ENCODE data around the gene PBX1. TPM values are rescaled to one million over a fixed set of nuclear protein-coding genes. Genes with fewer than 3 reads are reported as not detected.

The PBX1 gene
- total and polyA plus RNA-seq, 2 donors from 2014 or later, result 14.9 to 91.5 TPM

DNA sequence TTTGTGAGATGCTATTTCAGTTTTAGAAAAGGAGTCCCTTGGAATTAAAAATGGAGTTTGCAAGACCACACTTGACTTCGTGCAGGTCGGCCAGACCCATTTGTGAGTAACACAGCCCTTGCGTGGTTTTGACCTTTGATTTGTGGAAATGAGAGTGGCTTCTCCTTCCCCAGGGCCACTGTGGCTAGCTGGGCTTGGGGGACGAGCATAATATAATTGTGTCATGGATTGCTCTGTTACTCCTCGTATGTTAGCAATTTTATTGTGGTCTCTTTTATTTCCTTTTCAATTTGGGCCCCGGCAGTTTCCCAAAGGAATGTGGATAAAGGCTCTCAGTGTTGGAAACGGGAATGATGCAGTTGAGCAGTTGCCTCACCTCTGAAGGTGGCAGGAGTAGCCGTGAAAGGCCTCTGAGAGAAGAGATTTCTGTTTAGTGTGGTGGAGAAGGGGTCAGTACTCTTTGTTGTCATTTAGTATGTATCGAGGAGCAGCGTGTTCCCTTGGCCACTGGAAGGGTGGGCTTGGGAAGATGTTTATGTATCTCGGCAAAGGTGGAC is 194.6 kb downstream of the PBX1 start:
- intact Hi-C loops (cut with DNase I), result no loop called here
- Histone ChIP-seq H3K27ac (ENCODE audit: low read depth in 2 of 2, low read length in 2 of 2) (peak overlapping the region; percentile 7 to 70), H3K4me1 (ENCODE audit: control insufficient read depth in 2 of 3, insufficient read depth in 2 of 3, low read depth in 1 of 3, low read length in 3 of 3) (peaks cover 0 to 20% (median 5%) of the 10 kb centered on the region in 3 donors), H3K9ac (ENCODE audit: low read length in 3 of 3) (peak overlapping the region in 1 of 3 donors; percentile 13), H3K27me3 (ENCODE audit: control insufficient read depth, insufficient read depth, low read length) (no peaks in the 10 kb centered on the region), H3K4me3 (ENCODE audit: low read length in 3 of 3) (no peak overlapping the region), H3K9me3 (ENCODE audit: control insufficient read depth in 2 of 3, insufficient read depth in 1 of 3, low read length in 3 of 3) (no peaks in the 10 kb centered on the region), H3K36me3 (ENCODE audit: control insufficient read depth in 2 of 3, insufficient read depth in 3 of 3, low read length in 3 of 3) (no peaks in the 10 kb centered on the region)
- FAIRE-seq (no peak), DNase-seq (no peak)
- TF ChIP-seq, protein P1, sequence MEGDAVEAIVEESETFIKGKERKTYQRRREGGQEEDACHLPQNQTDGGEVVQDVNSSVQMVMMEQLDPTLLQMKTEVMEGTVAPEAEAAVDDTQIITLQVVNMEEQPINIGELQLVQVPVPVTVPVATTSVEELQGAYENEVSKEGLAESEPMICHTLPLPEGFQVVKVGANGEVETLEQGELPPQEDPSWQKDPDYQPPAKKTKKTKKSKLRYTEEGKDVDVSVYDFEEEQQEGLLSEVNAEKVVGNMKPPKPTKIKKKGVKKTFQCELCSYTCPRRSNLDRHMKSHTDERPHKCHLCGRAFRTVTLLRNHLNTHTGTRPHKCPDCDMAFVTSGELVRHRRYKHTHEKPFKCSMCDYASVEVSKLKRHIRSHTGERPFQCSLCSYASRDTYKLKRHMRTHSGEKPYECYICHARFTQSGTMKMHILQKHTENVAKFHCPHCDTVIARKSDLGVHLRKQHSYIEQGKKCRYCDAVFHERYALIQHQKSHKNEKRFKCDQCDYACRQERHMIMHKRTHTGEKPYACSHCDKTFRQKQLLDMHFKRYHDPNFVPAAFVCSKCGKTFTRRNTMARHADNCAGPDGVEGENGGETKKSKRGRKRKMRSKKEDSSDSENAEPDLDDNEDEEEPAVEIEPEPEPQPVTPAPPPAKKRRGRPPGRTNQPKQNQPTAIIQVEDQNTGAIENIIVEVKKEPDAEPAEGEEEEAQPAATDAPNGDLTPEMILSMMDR (IDR thresholded peaks at IDR 0.05; ENCODE audit: borderline replicate concordance, extremely low read depth, insufficient read depth), result no peak

GRCh38 chr1:164754088-164754600 is 195.2 kb downstream of the PBX1 start:
- Histone ChIP-seq H3K27me3 (ENCODE audit: control insufficient read depth, insufficient read depth, low read length) (no peaks in the 10 kb centered on the region), H3K9ac (ENCODE audit: low read length in 3 of 3) (peak overlapping the region in 1 of 3 donors; percentile 13), H3K4me1 (ENCODE audit: control insufficient read depth in 2 of 3, insufficient read depth in 2 of 3, low read depth in 1 of 3, low read length in 3 of 3) (peaks cover 0 to 20% (median 3%) of the 10 kb centered on the region in 3 donors), H3K9me3 (ENCODE audit: control insufficient read depth in 2 of 3, insufficient read depth in 1 of 3, low read length in 3 of 3) (no peaks in the 10 kb centered on the region), H3K27ac (ENCODE audit: low read depth in 2 of 2, low read length in 2 of 2) (peak overlapping the region; percentile 7 to 70), H3K4me3 (ENCODE audit: low read length in 3 of 3) (no peak overlapping the region), H3K36me3 (ENCODE audit: control insufficient read depth in 2 of 3, insufficient read depth in 3 of 3, low read length in 3 of 3) (no peaks in the 10 kb centered on the region)
- DNase-seq (no peak), FAIRE-seq (no peak)
- intact Hi-C loops (cut with DNase I), result no loop called here
- TF ChIP-seq, protein P1 (IDR thresholded peaks at IDR 0.05; ENCODE audit: borderline replicate concordance, extremely low read depth, insufficient read depth), result no peak

DNA sequence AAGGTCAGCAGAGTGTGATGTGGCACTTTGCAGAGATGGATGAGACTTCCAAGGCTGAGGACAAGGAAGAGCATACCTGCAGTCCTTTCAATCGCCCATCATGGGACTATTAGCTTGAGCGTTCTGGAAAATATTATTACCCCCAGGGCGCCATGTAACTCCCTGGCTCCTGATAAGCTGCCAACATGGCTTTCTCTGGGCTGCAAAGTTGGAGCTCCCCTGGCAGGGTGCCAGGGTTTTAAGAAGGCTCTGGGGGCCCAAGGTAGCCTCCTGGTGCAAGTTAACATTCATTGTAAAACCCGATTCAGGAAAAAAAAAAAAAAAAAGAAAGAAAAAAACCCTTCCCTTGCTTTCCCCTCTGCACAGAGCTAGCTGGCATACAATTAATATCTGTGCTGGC is 196.7 kb downstream of the PBX1 start:
- Histone ChIP-seq H3K36me3 (ENCODE audit: control insufficient read depth in 2 of 3, insufficient read depth in 3 of 3, low read length in 3 of 3) (no peaks in the 10 kb centered on the region), H3K4me3 (ENCODE audit: low read length in 3 of 3) (no peak overlapping the region), H3K9ac (ENCODE audit: low read length in 3 of 3) (no peak overlapping the region), H3K4me1 (ENCODE audit: control insufficient read depth in 2 of 3, insufficient read depth in 2 of 3, low read depth in 1 of 3, low read length in 3 of 3) (peaks cover 0 to 25% (median 3%) of the 10 kb centered on the region in 3 donors), H3K9me3 (ENCODE audit: control insufficient read depth in 2 of 3, insufficient read depth in 1 of 3, low read length in 3 of 3) (no peaks in the 10 kb centered on the region), H3K27ac (ENCODE audit: low read depth in 2 of 2, low read length in 2 of 2) (no peak overlapping the region), H3K27me3 (ENCODE audit: control insufficient read depth, insufficient read depth, low read length) (no peaks in the 10 kb centered on the region)
- TF ChIP-seq, protein P1 (IDR thresholded peaks at IDR 0.05; ENCODE audit: borderline replicate concordance, extremely low read depth, insufficient read depth), result no peak
- FAIRE-seq (no peak), DNase-seq (no peak)
- intact Hi-C loops (cut with DNase I), result no loop called here

Measured in kidney (tissue), 14 donors.